Measurements from ENCODE around the gene TANGO6. TPM values are rescaled to one million over a fixed set of nuclear protein-coding genes. Genes with fewer than 3 reads are reported as not detected.

Gene TANGO6
- total and polyA plus RNA-seq, 4 donors = 10.7 to 24.8 (median 13.9) TPM

- Histone ChIP-seq H3K27me3 (ENCODE audit: control insufficient read depth, insufficient read depth, low read length) (no peaks in the 10 kb centered on the region), H3K36me3 (ENCODE audit: control insufficient read depth, insufficient read depth, low read length) (no peaks in the 10 kb centered on the region), H3K27ac (ENCODE audit: low read depth, low read length) (no peak overlapping the region), H3K9me3 (ENCODE audit: control insufficient read depth, insufficient read depth, low read length) (no peaks in the 10 kb centered on the region), H3K4me1 (ENCODE audit: control insufficient read depth, insufficient read depth, low read length) (peaks cover 4% of the 10 kb centered on the region), H3K4me3 (ENCODE audit: low read depth, low read length) (no peak overlapping the region)
- 83% methylated on average over 1 of the region's 2 CpGs for WGBS (ENCODE audit: insufficient coverage)
- DNase-seq (ENCODE audit: low read depth in 4 of 6, low spot score in 6 of 6) = no peak
Observed at GRCh38 chr16:69072640-69072974, 229.3 kb downstream of the TANGO6 start.

DNA sequence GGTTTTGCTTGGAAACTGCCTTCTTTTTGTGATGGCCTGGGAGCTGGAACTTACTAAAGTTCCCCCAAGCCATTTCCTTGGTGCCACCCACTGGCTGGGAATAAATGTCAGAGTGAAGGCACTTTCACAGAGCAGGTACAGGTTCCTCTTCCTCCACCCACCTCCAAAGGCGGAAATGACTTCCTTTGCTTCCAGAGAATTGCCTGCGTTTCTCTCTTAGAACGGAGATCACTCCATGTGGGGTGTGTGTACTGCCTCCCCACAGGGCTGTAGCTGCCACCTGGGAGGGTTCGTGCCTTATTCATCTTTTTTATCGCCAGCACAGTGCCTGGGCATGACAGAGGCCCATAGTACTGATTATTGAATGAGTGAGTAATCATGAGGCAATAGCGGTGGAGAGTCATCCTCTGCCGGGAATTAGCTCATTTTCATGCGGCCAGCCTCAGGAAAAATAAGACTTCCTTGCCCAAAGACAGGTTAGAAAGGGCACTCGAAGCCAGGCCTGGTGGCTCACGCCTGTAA lies 229.9 kb downstream of the TANGO6 start:
- Histone ChIP-seq H3K4me1 (ENCODE audit: control insufficient read depth, insufficient read depth, low read length) (peaks cover 4% of the 10 kb centered on the region), H3K9me3 (ENCODE audit: control insufficient read depth, insufficient read depth, low read length) (no peaks in the 10 kb centered on the region), H3K36me3 (ENCODE audit: control insufficient read depth, insufficient read depth, low read length) (no peaks in the 10 kb centered on the region), H3K27ac (ENCODE audit: low read depth, low read length) (no peak overlapping the region), H3K4me3 (ENCODE audit: low read depth, low read length) (no peak overlapping the region), H3K27me3 (ENCODE audit: control insufficient read depth, insufficient read depth, low read length) (no peaks in the 10 kb centered on the region)
- DNase-seq (ENCODE audit: low read depth in 4 of 6, low spot score in 6 of 6) = no peak
- 72% methylated on average over 9 of the region's 10 CpGs for WGBS (ENCODE audit: insufficient coverage)

- Histone ChIP-seq H3K27ac (ENCODE audit: low read depth, low read length) (no peak overlapping the region), H3K4me3 (ENCODE audit: low read depth, low read length) (no peak overlapping the region)
- WGBS (ENCODE audit: insufficient coverage) = 70% methylated on average over 4 of the region's 4 CpGs
Observed at GRCh38 chr16:69077251-69077650, 233.9 kb downstream of the TANGO6 start.

DNA sequence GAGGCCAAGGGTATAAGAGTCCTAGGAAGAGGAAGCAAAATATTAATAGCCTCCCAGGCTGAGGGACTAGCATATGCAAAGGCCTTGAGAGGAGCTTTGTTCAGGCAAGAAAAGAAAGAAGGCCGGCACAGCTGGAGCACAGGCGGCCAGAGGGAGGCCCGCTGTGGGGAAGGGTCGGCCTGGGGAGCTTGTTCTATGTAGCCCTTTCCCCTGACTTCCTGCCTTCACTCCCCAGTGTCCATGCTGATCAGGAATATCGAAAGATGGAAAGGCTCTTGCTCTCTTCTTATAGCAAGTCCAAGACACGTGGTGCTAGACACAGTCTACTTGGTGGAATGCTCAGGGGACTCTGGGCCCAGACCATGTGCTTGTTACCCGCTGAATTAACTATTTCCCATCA lies 234.7 kb downstream of the TANGO6 start:
- Histone ChIP-seq H3K36me3 (ENCODE audit: control insufficient read depth, insufficient read depth, low read length) (peaks cover under 1% of the 10 kb centered on the region), H3K4me3 (ENCODE audit: low read depth, low read length) (no peak overlapping the region), H3K9me3 (ENCODE audit: control insufficient read depth, insufficient read depth, low read length) (no peaks in the 10 kb centered on the region), H3K27ac (ENCODE audit: low read depth, low read length) (no peak overlapping the region), H3K27me3 (ENCODE audit: control insufficient read depth, insufficient read depth, low read length) (no peaks in the 10 kb centered on the region), H3K4me1 (ENCODE audit: control insufficient read depth, insufficient read depth, low read length) (peaks cover 4% of the 10 kb centered on the region)
- WGBS (ENCODE audit: insufficient coverage) = 51% methylated on average over 3 of the region's 7 CpGs
- DNase-seq (ENCODE audit: low read depth in 4 of 6, low spot score in 6 of 6) = no peak

More at GRCh38 chr16:69077251-69077650, 233.9 kb downstream of the TANGO6 start:
- no peaks in the 10 kb centered on the region for H3K36me3 ChIP-seq (ENCODE audit: control insufficient read depth, insufficient read depth, low read length)
- no peaks in the 10 kb centered on the region for H3K9me3 ChIP-seq (ENCODE audit: control insufficient read depth, insufficient read depth, low read length)
- peaks cover 4% of the 10 kb centered on the region for H3K4me1 ChIP-seq (ENCODE audit: control insufficient read depth, insufficient read depth, low read length)
- DNase-seq (ENCODE audit: low read depth in 4 of 6, low spot score in 6 of 6) = no peak
- no peaks in the 10 kb centered on the region for H3K27me3 ChIP-seq (ENCODE audit: control insufficient read depth, insufficient read depth, low read length)

GRCh38 chr16:69079697-69080096 lies 236.4 kb downstream of the TANGO6 start:
- no peak overlapping the region for H3K27ac ChIP-seq (ENCODE audit: low read depth, low read length)
- no CpG with 5 or more reads among the region's 2 CpGs for WGBS (ENCODE audit: insufficient coverage)
- no peak overlapping the region for H3K4me3 ChIP-seq (ENCODE audit: low read depth, low read length)
- H3K4me1 ChIP-seq (ENCODE audit: control insufficient read depth, insufficient read depth, low read length) = no peaks in the 10 kb centered on the region
- no peaks in the 10 kb centered on the region for H3K27me3 ChIP-seq (ENCODE audit: control insufficient read depth, insufficient read depth, low read length)
- H3K9me3 ChIP-seq (ENCODE audit: control insufficient read depth, insufficient read depth, low read length) = no peaks in the 10 kb centered on the region
- DNase-seq (ENCODE audit: low read depth in 4 of 6, low spot score in 6 of 6) = no peak
- peaks cover 7% of the 10 kb centered on the region for H3K36me3 ChIP-seq (ENCODE audit: control insufficient read depth, insufficient read depth, low read length)

DNA sequence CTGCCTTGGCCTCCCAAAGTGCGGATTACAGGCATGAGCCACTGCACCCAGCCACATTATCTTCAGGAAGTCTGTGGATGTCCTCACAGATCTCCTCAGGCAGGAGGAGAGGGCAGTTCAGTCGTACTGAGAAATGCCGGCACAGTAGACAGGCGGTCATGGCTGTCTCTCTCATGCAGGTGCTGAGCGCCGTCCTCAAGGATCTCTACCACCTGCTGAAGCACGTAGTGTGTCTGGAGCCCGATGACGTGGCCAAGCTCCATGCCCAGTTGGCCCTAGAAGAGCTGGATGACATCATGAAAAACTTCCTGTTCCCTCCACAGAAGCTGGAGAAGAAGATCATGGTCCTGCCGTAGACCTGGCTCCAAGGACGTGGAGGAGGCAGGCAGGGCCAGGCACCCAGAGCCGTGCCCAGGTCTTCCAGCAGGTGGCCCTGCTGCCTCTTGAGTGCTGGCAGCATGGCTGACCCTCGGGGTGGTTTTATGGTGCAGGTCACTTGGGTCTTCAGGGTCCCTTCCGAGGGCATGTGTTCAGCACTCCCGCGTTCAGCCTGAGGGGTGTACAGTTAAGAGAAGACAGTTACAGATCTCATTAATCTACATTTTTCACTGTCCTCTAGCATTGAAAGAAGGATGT lies 240.1 kb downstream of the TANGO6 start:
- no peak for DNase-seq (ENCODE audit: low read depth in 4 of 6, low spot score in 6 of 6)
- no peaks in the 10 kb centered on the region for H3K4me1 ChIP-seq (ENCODE audit: control insufficient read depth, insufficient read depth, low read length)
- no peak overlapping the region for H3K27ac ChIP-seq (ENCODE audit: low read depth, low read length)
- WGBS (ENCODE audit: insufficient coverage) = 93% methylated on average over 13 of the region's 16 CpGs
- no peaks in the 10 kb centered on the region for H3K9me3 ChIP-seq (ENCODE audit: control insufficient read depth, insufficient read depth, low read length)
- no peak overlapping the region for H3K4me3 ChIP-seq (ENCODE audit: low read depth, low read length)
- peaks cover 19% of the 10 kb centered on the region for H3K36me3 ChIP-seq (ENCODE audit: control insufficient read depth, insufficient read depth, low read length)
- no peaks in the 10 kb centered on the region for H3K27me3 ChIP-seq (ENCODE audit: control insufficient read depth, insufficient read depth, low read length)

DNA sequence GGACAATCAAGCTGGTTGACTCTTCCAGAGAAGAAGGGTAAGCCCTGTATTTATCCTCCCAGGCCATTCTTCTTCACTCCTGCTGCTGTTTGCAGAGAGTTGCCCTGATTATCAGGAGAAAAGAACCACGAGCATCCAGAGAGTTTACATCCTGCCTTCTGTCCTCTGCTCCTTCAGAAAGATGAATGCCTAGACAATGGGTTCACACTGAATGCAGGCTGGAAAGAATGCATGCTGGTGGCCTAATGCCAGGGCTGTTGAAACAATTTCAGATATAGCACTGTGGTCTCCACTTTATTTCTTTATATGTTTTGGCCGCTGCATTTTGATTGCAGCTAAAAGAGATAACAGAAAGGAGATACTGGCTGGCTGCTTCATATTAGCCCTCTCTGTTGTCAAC lies 241.0 kb downstream of the TANGO6 start:
- H3K4me3 ChIP-seq (ENCODE audit: low read depth, low read length) = no peak overlapping the region
- peaks cover 7% of the 10 kb centered on the region for H3K4me1 ChIP-seq (ENCODE audit: control insufficient read depth, insufficient read depth, low read length)
- 54% methylated on average over 2 of the region's 2 CpGs for WGBS (ENCODE audit: insufficient coverage)
- no peak overlapping the region for H3K27ac ChIP-seq (ENCODE audit: low read depth, low read length)
- H3K27me3 ChIP-seq (ENCODE audit: control insufficient read depth, insufficient read depth, low read length) = no peaks in the 10 kb centered on the region
- no peaks in the 10 kb centered on the region for H3K9me3 ChIP-seq (ENCODE audit: control insufficient read depth, insufficient read depth, low read length)
- no peak for DNase-seq (ENCODE audit: low read depth in 4 of 6, low spot score in 6 of 6)
- H3K36me3 ChIP-seq (ENCODE audit: control insufficient read depth, insufficient read depth, low read length) = peaks cover 19% of the 10 kb centered on the region

- Histone ChIP-seq H3K27me3 (ENCODE audit: control insufficient read depth, insufficient read depth, low read length) (no peaks in the 10 kb centered on the region), H3K27ac (ENCODE audit: low read depth, low read length) (no peak overlapping the region), H3K9me3 (ENCODE audit: control insufficient read depth, insufficient read depth, low read length) (no peaks in the 10 kb centered on the region), H3K4me1 (ENCODE audit: control insufficient read depth, insufficient read depth, low read length) (peaks cover 15% of the 10 kb centered on the region), H3K4me3 (ENCODE audit: low read depth, low read length) (no peak overlapping the region), H3K36me3 (ENCODE audit: control insufficient read depth, insufficient read depth, low read length) (peaks cover 22% of the 10 kb centered on the region)
- DNase-seq (ENCODE audit: low read depth in 4 of 6, low spot score in 6 of 6) = no peak
- 97% methylated on average over 4 of the region's 5 CpGs for WGBS (ENCODE audit: insufficient coverage)
Observed at GRCh38 chr16:69085032-69085695, 241.8 kb downstream of the TANGO6 start.

DNA sequence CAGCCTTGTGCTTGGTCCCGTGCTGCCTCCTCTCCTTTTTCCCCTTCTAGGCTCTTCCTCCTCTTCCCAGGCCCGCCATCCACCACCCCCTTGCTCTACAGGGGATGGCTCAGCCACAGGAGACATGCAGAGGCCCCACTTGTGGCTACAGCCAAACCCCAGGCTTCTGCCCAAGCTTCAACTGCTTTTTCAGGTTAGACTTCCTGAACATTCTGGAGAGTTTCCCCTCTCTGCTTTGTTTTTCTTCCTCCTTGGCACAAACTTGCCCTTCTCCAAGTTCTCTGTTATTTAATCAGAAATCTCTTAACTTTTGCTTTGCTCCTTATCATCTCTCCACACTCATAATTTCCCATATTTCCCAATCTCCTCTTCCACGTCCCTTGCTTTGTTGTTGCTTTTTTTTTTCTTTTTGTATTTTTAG lies 243.8 kb downstream of the TANGO6 start:
- Histone ChIP-seq H3K27ac (ENCODE audit: low read depth, low read length) (no peak overlapping the region), H3K4me1 (ENCODE audit: control insufficient read depth, insufficient read depth, low read length) (peaks cover 16% of the 10 kb centered on the region), H3K9me3 (ENCODE audit: control insufficient read depth, insufficient read depth, low read length) (no peaks in the 10 kb centered on the region), H3K27me3 (ENCODE audit: control insufficient read depth, insufficient read depth, low read length) (no peaks in the 10 kb centered on the region), H3K4me3 (ENCODE audit: low read depth, low read length) (no peak overlapping the region), H3K36me3 (ENCODE audit: control insufficient read depth, insufficient read depth, low read length) (peaks cover 22% of the 10 kb centered on the region)
- DNase-seq (ENCODE audit: low read depth in 4 of 6, low spot score in 6 of 6) = no peak
- 72% methylated on average over 2 of the region's 3 CpGs for WGBS (ENCODE audit: insufficient coverage)

- no peak overlapping the region for H3K4me3 ChIP-seq (ENCODE audit: low read depth, low read length)
- DNase-seq (ENCODE audit: low read depth in 4 of 6, low spot score in 6 of 6) = no peak
- peaks cover 16% of the 10 kb centered on the region for H3K4me1 ChIP-seq (ENCODE audit: control insufficient read depth, insufficient read depth, low read length)
- H3K27ac ChIP-seq (ENCODE audit: low read depth, low read length) = no peak overlapping the region
- no peaks in the 10 kb centered on the region for H3K9me3 ChIP-seq (ENCODE audit: control insufficient read depth, insufficient read depth, low read length)
- H3K36me3 ChIP-seq (ENCODE audit: control insufficient read depth, insufficient read depth, low read length) = peaks cover 15% of the 10 kb centered on the region
- no peaks in the 10 kb centered on the region for H3K27me3 ChIP-seq (ENCODE audit: control insufficient read depth, insufficient read depth, low read length)
- WGBS (ENCODE audit: insufficient coverage) = 70% methylated on average over 3 of the region's 4 CpGs
Observed at GRCh38 chr16:69088684-69089083, 245.4 kb downstream of the TANGO6 start.

All from spinal cord (tissue), 10 donors.